Measurements from ENCODE around the gene DPYD. TPM values are rescaled to one million over a fixed set of nuclear protein-coding genes. Genes with fewer than 3 reads are reported as not detected.

DPYD gene
- total and polyA plus RNA-seq, 4 donors = 17.7 to 99.3 (median 74.4) TPM

GRCh38 chr1:97298966-97299365 lies 621.9 kb downstream of the DPYD start:
- DNase-seq (no peak), ATAC-seq (ENCODE audit: insufficient read depth, low FRiP score) (no peak)
- Histone ChIP-seq H3K36me3 (ENCODE audit: control insufficient read depth in 4 of 4, insufficient read depth in 4 of 4, low read length in 4 of 4) (no peaks in the 10 kb centered on the region), H3K27ac (ENCODE audit: low read depth in 1 of 2, low read length in 1 of 2) (no peak overlapping the region), H3K4me3 (no peak overlapping the region), H3K9me3 (ENCODE audit: control insufficient read depth in 4 of 4, insufficient read depth in 3 of 4, low read length in 3 of 4) (no peaks in the 10 kb centered on the region), H3K27me3 (ENCODE audit: control insufficient read depth in 3 of 3, insufficient read depth in 3 of 3, low read length in 2 of 3) (no peaks in the 10 kb centered on the region), H3K9ac (ENCODE audit: insufficient read depth in 1 of 2, low read length in 2 of 2) (no peak overlapping the region), H3K4me1 (ENCODE audit: control insufficient read depth in 5 of 5, insufficient read depth in 5 of 5, low read length in 5 of 5) (no peaks in the 10 kb centered on the region)
- WGBS, 2 donors = 90 to 100% methylated on average over 1 of the region's 1 CpG
- TF ChIP-seq CTCF (IDR thresholded peaks at IDR 0.05; ENCODE audit: control extremely low read depth, extremely low read depth) = no peak

GRCh38 chr1:97297611-97298010 lies 623.2 kb downstream of the DPYD start:
- Histone ChIP-seq H3K27ac (ENCODE audit: low read depth in 1 of 2, low read length in 1 of 2) (no peak overlapping the region), H3K4me3 (no peak overlapping the region), H3K4me1 (ENCODE audit: control insufficient read depth in 5 of 5, insufficient read depth in 5 of 5, low read length in 5 of 5) (no peaks in the 10 kb centered on the region), H3K36me3 (ENCODE audit: control insufficient read depth in 4 of 4, insufficient read depth in 4 of 4, low read length in 4 of 4) (no peaks in the 10 kb centered on the region), H3K9ac (ENCODE audit: insufficient read depth in 1 of 2, low read length in 2 of 2) (no peak overlapping the region), H3K27me3 (ENCODE audit: control insufficient read depth in 3 of 3, insufficient read depth in 3 of 3, low read length in 2 of 3) (no peaks in the 10 kb centered on the region), H3K9me3 (ENCODE audit: control insufficient read depth in 4 of 4, insufficient read depth in 3 of 4, low read length in 3 of 4) (no peaks in the 10 kb centered on the region)
- no peak for ATAC-seq (ENCODE audit: insufficient read depth, low FRiP score)
- no peak for DNase-seq
- TF ChIP-seq CTCF (IDR thresholded peaks at IDR 0.05; ENCODE audit: control extremely low read depth, extremely low read depth) = no peak
- 37 to 51% methylated on average over 2 of the region's 2 CpGs for WGBS, 2 donors

GRCh38 chr1:97281962-97282361 lies 638.9 kb downstream of the DPYD start:
- 79 to 88% methylated on average over 1 of the region's 1 CpG for WGBS, 2 donors

More at GRCh38 chr1:97281962-97282361, 638.9 kb downstream of the DPYD start:
- H3K9ac ChIP-seq (ENCODE audit: insufficient read depth in 1 of 2, low read length in 2 of 2) = no peak overlapping the region
- H3K27ac ChIP-seq (ENCODE audit: low read depth in 1 of 2, low read length in 1 of 2) = no peak overlapping the region
- H3K9me3 ChIP-seq (ENCODE audit: control insufficient read depth in 4 of 4, insufficient read depth in 3 of 4, low read length in 3 of 4) = no peaks in the 10 kb centered on the region
- H3K36me3 ChIP-seq (ENCODE audit: control insufficient read depth in 4 of 4, insufficient read depth in 4 of 4, low read length in 4 of 4) = peaks cover 0 to 3% (median 0%) of the 10 kb centered on the region in 4 donors
- no peak for ATAC-seq (ENCODE audit: insufficient read depth, low FRiP score)
- DNase-seq = peak in 1 of 3 donors; percentile 6
- no peaks in the 10 kb centered on the region for H3K4me1 ChIP-seq (ENCODE audit: control insufficient read depth in 5 of 5, insufficient read depth in 5 of 5, low read length in 5 of 5)
- no peak overlapping the region for H3K4me3 ChIP-seq
- H3K27me3 ChIP-seq (ENCODE audit: control insufficient read depth in 3 of 3, insufficient read depth in 3 of 3, low read length in 2 of 3) = no peaks in the 10 kb centered on the region
- no peak for TF ChIP-seq CTCF (IDR thresholded peaks at IDR 0.05; ENCODE audit: control extremely low read depth, extremely low read depth)

Measured in lung (tissue), 12 donors.